Endothelial cell of umbilical vein (primary cell): ENCODE data around the gene ZNF106. TPM values are rescaled to one million over a fixed set of nuclear protein-coding genes. Genes with fewer than 3 reads are reported as not detected.

Experiments used
- BruUV-seq: library from RNA; stranded (reverse); fragments of 400-500 nt; replicated peaks from 2 replicates; lab custom pipeline; 2021; lab: Mats Ljungman, UMichigan
- CTCF ChIA-PET: fragments of 300-600, 350-600 bp; sonication (Branson Sonifier 250); formaldehyde crosslinking; loops from one replicate; lab custom pipeline; 2021; ENCODE audit warnings: antibody characterized with exemption, inconsistent platforms; lab: Charles Lee
- POLR2A ChIA-PET: fragments of 300-600, 350-600 bp; sonication (Branson Sonifier 250); formaldehyde crosslinking; loops from one replicate; lab custom pipeline; 2021; ENCODE audit warnings: antibody characterized with exemption, inconsistent platforms; lab: Charles Lee
- DNase-seq: peaks from one replicate; pipeline ENCODE4 v3.0.0-alpha.2; 2011; ENCODE audit warnings: low read depth, low spot score
- FAIRE-seq: peaks from 2 replicates; lab custom pipeline; 2011; peaks lifted over from hg19 to GRCh38; lab: Jason Lieb, UNC
- H2AFZ ChIP-seq: 2 replicates; pipeline ENCODE4 v1.6.0; 2012; ENCODE audit warnings: low read depth, low read length, control low read depth, inconsistent platforms
- H3K27ac ChIP-seq: 2 replicates; pipeline ENCODE4 v1.5.1; 2011; ENCODE audit warnings: low read depth, mild to moderate bottlenecking, control low read depth, low read length, moderate library complexity; ENCODE audit not compliant: insufficient read depth
- H3K27me3 ChIP-seq, 2 experiments: 2 replicates each; pipeline versions ENCODE4 v1.6.0 to v1.6.1; 2011; ENCODE audit warnings: low read length in 2 of 2, mixed read lengths in 1 of 2; ENCODE audit not compliant: control insufficient read depth in 2 of 2, insufficient read depth in 2 of 2
- H3K36me3 ChIP-seq, 2 experiments: 2 replicates in 1 of 2; 3 replicates in 1 of 2; pipeline ENCODE4 v1.5.1; 2011; ENCODE audit warnings: low read length in 2 of 2, mild to moderate bottlenecking in 1 of 2, moderate library complexity in 1 of 2; ENCODE audit not compliant: control insufficient read depth in 2 of 2, insufficient read depth in 2 of 2; ENCODE audit errors: extremely low read depth in 1 of 2
- H3K4me1 ChIP-seq: 3 replicates; pipeline ENCODE4 v1.5.1; 2011; ENCODE audit warnings: mild to moderate bottlenecking, low read length; ENCODE audit not compliant: control insufficient read depth, insufficient read depth; ENCODE audit errors: extremely low read depth
- H3K4me2 ChIP-seq: 2 replicates; pipeline ENCODE4 v1.6.1; 2011; ENCODE audit warnings: low read length, control low read depth, mixed read lengths; ENCODE audit not compliant: insufficient read depth
- H3K4me3 ChIP-seq, 3 experiments: fragments of 200-600 bp in 1 of 3; sonication (generic), shearing (Covaris generic) in 1 of 3; replicated peaks in 1 of 3; 2 replicates each; pipeline ENCODE4 v1.5.1; 2011 to 2016; ENCODE audit warnings: control low read depth in 3 of 3, low read length in 3 of 3, mild to moderate bottlenecking in 2 of 3, inconsistent platforms in 1 of 3, low read depth in 1 of 3, moderate library complexity in 1 of 3; ENCODE audit not compliant: insufficient read depth in 1 of 3
- H3K79me2 ChIP-seq: 2 replicates; pipeline ENCODE4 v1.6.0; 2012; ENCODE audit warnings: low read length, inconsistent platforms; ENCODE audit not compliant: control insufficient read depth, insufficient read depth
- H3K9ac ChIP-seq: replicated peaks from 2 replicates; pipeline ENCODE3; 2011; ENCODE audit warnings: low read length, control low read depth; ENCODE audit not compliant: insufficient read depth; ENCODE audit errors: extremely low read depth
- H3K9me1 ChIP-seq: replicated peaks from 3 replicates; pipeline ENCODE4 v1.6.0; 2011; ENCODE audit warnings: mild to moderate bottlenecking, low read length; ENCODE audit not compliant: control insufficient read depth, insufficient read depth; ENCODE audit errors: extremely low read depth
- H3K9me3 ChIP-seq: replicated peaks from 2 replicates; pipeline ENCODE4 v1.5.1; 2012; ENCODE audit warnings: low read length, inconsistent platforms; ENCODE audit not compliant: control insufficient read depth, insufficient read depth
- H4K20me1 ChIP-seq: replicated peaks from 2 replicates; pipeline ENCODE3; 2011; ENCODE audit warnings: mild to moderate bottlenecking, low read length; ENCODE audit not compliant: control insufficient read depth, insufficient read depth; ENCODE audit errors: extremely low read depth
- EZH2 ChIP-seq: IDR thresholded peaks from 2 replicates; pipeline ENCODE4 v1.6.1; 2012; ENCODE audit warnings: borderline replicate concordance, low read depth, mild to moderate bottlenecking, moderate library complexity, low read length, inconsistent platforms; ENCODE audit not compliant: severe bottlenecking
- FOS ChIP-seq: IDR thresholded peaks from 2 replicates; pipeline ENCODE4 v1.6.1; 2011; ENCODE audit warnings: mild to moderate bottlenecking, low read length, moderate library complexity, borderline replicate concordance; ENCODE audit not compliant: insufficient read depth
- GATA2 ChIP-seq: IDR thresholded peaks from 2 replicates; pipeline ENCODE4 v1.7.0; 2011; ENCODE audit warnings: low read depth, mild to moderate bottlenecking, moderate library complexity, mixed read lengths, low read length; ENCODE audit not compliant: insufficient read length, insufficient read depth
- JUN ChIP-seq: IDR thresholded peaks from 2 replicates; pipeline ENCODE4 v1.6.1; 2011; ENCODE audit warnings: borderline replicate concordance, low read depth; ENCODE audit not compliant: insufficient read length, insufficient read depth
- MYC ChIP-seq: IDR thresholded peaks from one replicate; pipeline ENCODE4 v1.6.1; 2011; ENCODE audit warnings: mild to moderate bottlenecking, low read depth, low read length
- POLR2A ChIP-seq: IDR thresholded peaks from 2 replicates; pipeline ENCODE4 v1.6.1; 2012; ENCODE audit warnings: low read depth, mild to moderate bottlenecking, control low read depth, low read length
- POLR2AphosphoS5 ChIP-seq: IDR thresholded peaks from 2 replicates; pipeline ENCODE4 v1.6.1; 2012; ENCODE audit warnings: low read depth, mild to moderate bottlenecking, control low read depth, low read length, moderate library complexity; ENCODE audit not compliant: insufficient read depth
- dilution Hi-C: fragments of 300-500 bp; cut with MboI; formaldehyde crosslinking; loops from one replicate; pipeline ENCODE4 v1.15.0; 2019; ENCODE audit warnings: low sequenced_read_pairs; ENCODE audit not compliant: extremely low pct_ligation_motif_present
- intact Hi-C: fragments of 100-400 bp; cut with micrococcal nuclease; formaldehyde crosslinking; loops from one replicate; pipeline ENCODE4 v1.10.0; 2022
- polyA plus RNA-seq, 4 experiments: library from polyadenylated mRNA; depleted of rRNA in 3 of 4; stranded (reverse) in 3 of 4; unstranded in 1 of 4; fragments of >200 nt; gene quantifications; 2 replicates each; pipeline versions ENCODE4 v1.2.1 to v1.2.3, GENCODE V29; 2011 to 2012; ENCODE audit warnings: missing spikeins in 1 of 4
- total RNA-seq: library from RNA; stranded (reverse); gene quantifications from 2 replicates; pipeline ENCODE4 v1.2.3, GENCODE V29; 2021
- TF ChIP-seq, protein P1 (sequence below), 2 donors: IDR thresholded peaks; 1 replicate in 1 of 2; 2 replicates in 1 of 2; pipeline ENCODE4 v1.5.1; 2011; ENCODE audit warnings: low read length in 2 of 2, mild to moderate bottlenecking in 2 of 2, moderate library complexity in 2 of 2, control low read depth in 1 of 2, inconsistent platforms in 1 of 2, low read depth in 1 of 2; ENCODE audit not compliant: insufficient read depth in 1 of 2; ENCODE audit errors: extremely low read depth in 1 of 2
- TF ChIP-seq, protein P2 (sequence below): IDR thresholded peaks from 2 replicates; pipeline ENCODE4 v1.6.1; 2011; ENCODE audit not compliant: insufficient read depth, insufficient read length

Gene ZNF106
- total and polyA plus RNA-seq, 2 donors (not counting 3 experiments of a cell fraction or from before 2014, with no cell fraction given): 18.9 to 53.5 TPM

DNA sequence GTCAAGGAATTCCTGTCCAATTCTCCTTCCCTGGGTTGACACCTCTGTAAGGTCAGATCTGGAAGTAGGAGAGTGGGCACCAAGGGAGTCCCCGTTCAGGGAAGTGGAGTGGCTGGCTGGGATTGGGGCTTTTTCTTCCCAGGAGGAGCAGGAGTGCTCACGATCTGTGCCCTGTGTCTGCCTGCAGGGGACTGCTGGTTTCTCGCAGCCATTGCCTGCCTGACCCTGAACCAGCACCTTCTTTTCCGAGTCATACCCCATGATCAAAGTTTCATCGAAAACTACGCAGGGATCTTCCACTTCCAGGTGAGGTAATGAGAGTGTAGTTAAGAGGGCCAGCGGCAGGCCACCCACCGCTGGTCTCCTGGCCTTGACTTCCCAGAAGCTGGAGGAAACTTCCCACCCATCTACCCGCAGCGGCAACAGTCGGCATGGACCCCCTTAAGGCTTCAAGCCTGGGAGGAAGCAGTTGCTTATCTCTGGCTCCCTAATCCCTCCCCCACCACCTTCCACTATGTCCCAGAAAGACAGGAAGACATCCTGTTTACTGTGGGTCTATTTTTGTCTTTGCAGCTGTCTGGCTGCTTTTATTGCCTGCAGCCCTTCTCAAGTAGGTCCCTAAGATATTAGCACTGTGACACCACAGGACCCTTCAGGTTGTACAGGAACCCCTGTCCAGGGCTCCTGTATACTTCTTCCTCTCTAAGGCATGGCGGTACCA lies 104.8 kb downstream of the ZNF106 start:
- Histone ChIP-seq H3K4me2 (no peak overlapping the region), H3K9me3 (no peaks in the 10 kb centered on the region), H3K27me3 (peaks cover 0 to 6% of the 10 kb centered on the region in 2 experiments), H3K9me1 (no peaks in the 10 kb centered on the region), H3K4me1 (peaks cover 11% of the 10 kb centered on the region), H3K9ac (no peak overlapping the region), H3K36me3 (no peaks in the 10 kb centered on the region), H3K4me3 (no peak overlapping the region), H3K27ac (no peak overlapping the region), H3K79me2 (no peaks in the 10 kb centered on the region), H4K20me1 (no peaks in the 10 kb centered on the region), H2AFZ (no peak overlapping the region)
- ChIA-PET POLR2A (no interaction called here), CTCF (interaction anchor here (0.7 to 2.6 kb wide), 28 partner anchors 9 to 396 kb away, joined by 3 to 31 read pairs (median 6); partner anchors contain the start of gene VPS39)
- intact Hi-C loops: loop anchor here (1.0 to 10.0 kb wide), 3 partner anchors 113 to 311 kb away; partner anchors contain the start of genes GANC, TMEM87A and VPS39
- dilution Hi-C loops: no loop called here
- TF ChIP-seq MYC: no peak
- TF ChIP-seq, protein P1, sequence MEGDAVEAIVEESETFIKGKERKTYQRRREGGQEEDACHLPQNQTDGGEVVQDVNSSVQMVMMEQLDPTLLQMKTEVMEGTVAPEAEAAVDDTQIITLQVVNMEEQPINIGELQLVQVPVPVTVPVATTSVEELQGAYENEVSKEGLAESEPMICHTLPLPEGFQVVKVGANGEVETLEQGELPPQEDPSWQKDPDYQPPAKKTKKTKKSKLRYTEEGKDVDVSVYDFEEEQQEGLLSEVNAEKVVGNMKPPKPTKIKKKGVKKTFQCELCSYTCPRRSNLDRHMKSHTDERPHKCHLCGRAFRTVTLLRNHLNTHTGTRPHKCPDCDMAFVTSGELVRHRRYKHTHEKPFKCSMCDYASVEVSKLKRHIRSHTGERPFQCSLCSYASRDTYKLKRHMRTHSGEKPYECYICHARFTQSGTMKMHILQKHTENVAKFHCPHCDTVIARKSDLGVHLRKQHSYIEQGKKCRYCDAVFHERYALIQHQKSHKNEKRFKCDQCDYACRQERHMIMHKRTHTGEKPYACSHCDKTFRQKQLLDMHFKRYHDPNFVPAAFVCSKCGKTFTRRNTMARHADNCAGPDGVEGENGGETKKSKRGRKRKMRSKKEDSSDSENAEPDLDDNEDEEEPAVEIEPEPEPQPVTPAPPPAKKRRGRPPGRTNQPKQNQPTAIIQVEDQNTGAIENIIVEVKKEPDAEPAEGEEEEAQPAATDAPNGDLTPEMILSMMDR (IDR thresholded peaks at IDR 0.05; ENCODE audit: extremely low read depth in 1 of 2, insufficient read depth in 1 of 2, low read depth in 1 of 2, low read length in 2 of 2): no peak
- TF ChIP-seq EZH2: no peak
- no peak for TF ChIP-seq POLR2A
- TF ChIP-seq, protein P2, sequence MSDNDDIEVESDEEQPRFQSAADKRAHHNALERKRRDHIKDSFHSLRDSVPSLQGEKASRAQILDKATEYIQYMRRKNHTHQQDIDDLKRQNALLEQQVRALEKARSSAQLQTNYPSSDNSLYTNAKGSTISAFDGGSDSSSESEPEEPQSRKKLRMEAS: no peak
- TF ChIP-seq GATA2: no peak
- no peak for TF ChIP-seq JUN
- no peak for TF ChIP-seq POLR2AphosphoS5
- no peak for TF ChIP-seq FOS
- FAIRE-seq: peak; percentile 26
- peak; percentile 35 for DNase-seq
- no TSS peak for BruUV-seq
